ENCODE data around the gene SYNGR2.

The SYNGR2 gene

GRCh38 chr17:78125138-78125913, 43.1 kb upstream of the SYNGR2 start:
- TF ChIP-seq ZNF747 (tag by site-specific recombination; IDR thresholded peaks at IDR 0.05) (no peak), RBAK (tag by site-specific recombination; IDR thresholded peaks at IDR 0.05) (no peak), FEZF1 (tag by site-specific recombination; IDR thresholded peaks at IDR 0.05) (no peak), ZFP3 (tag by site-specific recombination; IDR thresholded peaks at IDR 0.05; ENCODE audit: low read depth) (no peak), ZNF449 (tag by site-specific recombination; IDR thresholded peaks at IDR 0.05) (no peak), TSHZ1 (tag by site-specific recombination; IDR thresholded peaks at IDR 0.05; ENCODE audit: borderline replicate concordance) (no peak), ZNF426 (tag by site-specific recombination; IDR thresholded peaks at IDR 0.05) (no peak), ZNF133 (tag by site-specific recombination; IDR thresholded peaks at IDR 0.05) (no peak), ZNF621 (tag by site-specific recombination; IDR thresholded peaks at IDR 0.05) (no peak), KLF1 (tag by site-specific recombination; IDR thresholded peaks at IDR 0.05) (no peak), PATZ1 (tag by site-specific recombination; IDR thresholded peaks at IDR 0.05) (no peak), ZNF76 (tag by site-specific recombination; IDR thresholded peaks at IDR 0.05; ENCODE audit: borderline replicate concordance, low read depth) (no peak), ZSCAN30 (tag by site-specific recombination; IDR thresholded peaks at IDR 0.05) (no peak), ZNF843 (tag by site-specific recombination; IDR thresholded peaks at IDR 0.05) (no peak), ZNF600 (tag by site-specific recombination; IDR thresholded peaks at IDR 0.05) (no peak)
- H3K9me3 ChIP-seq (ENCODE audit: control insufficient read depth, insufficient read depth, low read depth, low read length) = no peaks in the 10 kb centered on the region
- POLR2A ChIA-PET = interaction anchor here (1.5 kb wide), 1 partner anchor 61 kb away, joined by 3 read pairs; the partner anchor contains the start of genes AFMID and TK1
- no peak overlapping the region for H3K4me3 ChIP-seq (ENCODE audit: low read depth, low read length)
- CTCF ChIA-PET = interaction anchor here (0.6 to 2.2 kb wide), 6 partner anchors 9 to 1169 kb away, joined by 3 to 8 read pairs (median 3); no protein-coding TSS in a partner anchor
- H3K36me3 ChIP-seq (ENCODE audit: control insufficient read depth in 2 of 2, insufficient read depth in 1 of 2, low read length in 2 of 2) = peaks cover 7 to 21% of the 10 kb centered on the region in 2 experiments; a peak in 2 of 3 replicates
- no peak overlapping the region for H3K27ac ChIP-seq (ENCODE audit: extremely low read depth, low read depth, low read length)
- peaks cover 6% of the 10 kb centered on the region; the same call in 1 of the 2 replicates for H3K4me1 ChIP-seq (ENCODE audit: control insufficient read depth, insufficient read depth, low read length)

All from HEK293 (cell line).